Fibroblast of lung (primary cell): Measurements from ENCODE around the gene JAM2.

ENCODE experiments used
- EZH2 ChIP-seq: IDR thresholded peaks from 2 replicates; pipeline ENCODE4 v1.5.1; 2012; ENCODE audit warnings: low read length, control low read depth, mild to moderate bottlenecking; ENCODE audit errors: missing control alignments
- TF ChIP-seq, protein P1 (sequence below), 2 donors: IDR thresholded peaks in 1 of 2; conservative IDR thresholded peaks in 1 of 2; 1 replicate in 1 of 2; 2 replicates in 1 of 2; pipeline ENCODE4 v1.5.1; 2011 to 2012; ENCODE audit warnings: low read length in 2 of 2, control low read depth in 1 of 2, inconsistent platforms in 1 of 2, low read depth in 1 of 2, mild to moderate bottlenecking in 1 of 2

DNA sequence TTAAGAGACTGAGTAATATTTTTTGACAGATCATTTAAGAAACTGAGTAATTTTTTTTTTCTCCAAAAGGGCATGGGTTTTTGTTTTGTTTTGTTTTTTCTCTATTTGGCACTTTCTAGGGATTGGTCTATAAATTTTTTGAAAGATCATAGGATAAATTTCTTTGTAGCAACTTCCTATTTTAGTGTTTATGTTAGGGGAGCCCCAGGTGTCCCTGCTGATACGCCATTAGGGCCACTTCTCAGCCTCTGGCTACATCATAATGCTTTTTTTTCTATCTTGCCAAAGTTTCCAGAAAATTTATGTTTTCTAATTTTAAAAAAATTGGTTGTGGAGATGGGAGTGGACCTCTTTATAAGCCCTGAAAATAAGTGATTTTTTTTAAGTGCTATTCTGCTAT, 98.4 kb downstream of the JAM2 start:
- TF ChIP-seq EZH2, result no peak
- TF ChIP-seq, protein P1, sequence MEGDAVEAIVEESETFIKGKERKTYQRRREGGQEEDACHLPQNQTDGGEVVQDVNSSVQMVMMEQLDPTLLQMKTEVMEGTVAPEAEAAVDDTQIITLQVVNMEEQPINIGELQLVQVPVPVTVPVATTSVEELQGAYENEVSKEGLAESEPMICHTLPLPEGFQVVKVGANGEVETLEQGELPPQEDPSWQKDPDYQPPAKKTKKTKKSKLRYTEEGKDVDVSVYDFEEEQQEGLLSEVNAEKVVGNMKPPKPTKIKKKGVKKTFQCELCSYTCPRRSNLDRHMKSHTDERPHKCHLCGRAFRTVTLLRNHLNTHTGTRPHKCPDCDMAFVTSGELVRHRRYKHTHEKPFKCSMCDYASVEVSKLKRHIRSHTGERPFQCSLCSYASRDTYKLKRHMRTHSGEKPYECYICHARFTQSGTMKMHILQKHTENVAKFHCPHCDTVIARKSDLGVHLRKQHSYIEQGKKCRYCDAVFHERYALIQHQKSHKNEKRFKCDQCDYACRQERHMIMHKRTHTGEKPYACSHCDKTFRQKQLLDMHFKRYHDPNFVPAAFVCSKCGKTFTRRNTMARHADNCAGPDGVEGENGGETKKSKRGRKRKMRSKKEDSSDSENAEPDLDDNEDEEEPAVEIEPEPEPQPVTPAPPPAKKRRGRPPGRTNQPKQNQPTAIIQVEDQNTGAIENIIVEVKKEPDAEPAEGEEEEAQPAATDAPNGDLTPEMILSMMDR (conservative IDR thresholded peaks at IDR 0.05 in 1 of 2, IDR thresholded peaks at IDR 0.05 in 1 of 2; ENCODE audit: low read depth in 1 of 2, low read length in 2 of 2), result no peak
